Aorta (tissue), 5 donors: Measurements from ENCODE around the gene VOPP1. TPM values are rescaled to one million over a fixed set of nuclear protein-coding genes. Genes with fewer than 3 reads are reported as not detected.

Source experiments
- ATAC-seq: fragments of 200-7000 bp; cut with Tn5 transposase; one replicate; pipeline ENCODE4 v1.9.1; 2022; ENCODE audit warnings: moderate library complexity; ENCODE audit not compliant: low FRiP score
- DNase-seq, 2 donors: peaks; one replicate each; pipeline ENCODE4 v3.0.0-alpha.2; 2020
- H3K27ac ChIP-seq, 2 donors: one replicate each; pipeline ENCODE4 v1.5.1; 2013; ENCODE audit warnings: low read length in 2 of 2, mild to moderate bottlenecking in 2 of 2, moderate library complexity in 2 of 2, control low read depth in 1 of 2, inconsistent platforms in 1 of 2, low read depth in 1 of 2
- H3K27me3 ChIP-seq, 2 donors: one replicate each; pipeline ENCODE4 v1.6.1; 2013; ENCODE audit warnings: control low read depth in 1 of 2, low read length in 1 of 2, mild to moderate bottlenecking in 1 of 2, moderate library complexity in 1 of 2; ENCODE audit not compliant: insufficient read depth in 2 of 2, control insufficient read depth in 1 of 2
- H3K36me3 ChIP-seq, 2 donors: one replicate each; pipeline ENCODE4 v1.6.1; 2013; ENCODE audit warnings: control low read depth in 1 of 2, low read length in 1 of 2, mild to moderate bottlenecking in 1 of 2; ENCODE audit not compliant: insufficient read depth in 2 of 2, control insufficient read depth in 1 of 2
- H3K4me1 ChIP-seq, 2 donors: one replicate each; pipeline ENCODE4 v1.6.1; 2013; ENCODE audit warnings: low read length in 2 of 2, control low read depth in 1 of 2, mild to moderate bottlenecking in 1 of 2, moderate library complexity in 1 of 2; ENCODE audit not compliant: insufficient read depth in 2 of 2, control insufficient read depth in 1 of 2
- H3K4me3 ChIP-seq, 2 donors: one replicate each; pipeline ENCODE4 v1.5.1; 2013; ENCODE audit warnings: low read length in 2 of 2, control low read depth in 1 of 2, mild to moderate bottlenecking in 1 of 2
- H3K9me3 ChIP-seq: one replicate; pipeline ENCODE4 v1.6.1; 2013; ENCODE audit warnings: mild to moderate bottlenecking, low read length; ENCODE audit not compliant: control insufficient read depth
- WGBS, 2 donors: extraction: QIAGEN DNeasy Blood & Tissue Kit; methylation state at CpG; one replicate each; pipeline ENCODE4 v1.1.7; 2013; 5-methylcytosine and 5-hydroxymethylcytosine counted together
- intact Hi-C, 2 donors: fragments of 100-400 bp; cut with DNase I; formaldehyde crosslinking; loops; one replicate each; pipeline versions ENCODE4 v1.14.2 to v1.15.0; 2022
- polyA plus RNA-seq, 2 donors: library from polyadenylated mRNA; stranded (reverse); fragments of 200-250 nt; gene quantifications; one replicate each; pipeline ENCODE4 v1.2.3, GENCODE V29; 2013
- total RNA-seq, 2 donors: library from RNA; stranded (reverse); fragmentation: NEBNext Ultra II Directional; extraction: Animal tissue kit (Norgen Biotek cat#: 25700); gene quantifications; one replicate each; pipeline ENCODE4 v1.2.1, GENCODE V29; 2021
- donor health status: healthy with polysubstance abuse.
- donor health status: Bipolar disorder and iron deficiency.
- donor health status: DM: no; HTN: no; CAD: no.
- donor health status: DM: no; HTN: no; CAD: no.
- donor health status: DM: yes; HTN: yes; CAD: no.

VOPP1 gene
- total and polyA plus RNA-seq, 4 donors = 36.3 to 82.9 (median 68.5) TPM

DNA sequence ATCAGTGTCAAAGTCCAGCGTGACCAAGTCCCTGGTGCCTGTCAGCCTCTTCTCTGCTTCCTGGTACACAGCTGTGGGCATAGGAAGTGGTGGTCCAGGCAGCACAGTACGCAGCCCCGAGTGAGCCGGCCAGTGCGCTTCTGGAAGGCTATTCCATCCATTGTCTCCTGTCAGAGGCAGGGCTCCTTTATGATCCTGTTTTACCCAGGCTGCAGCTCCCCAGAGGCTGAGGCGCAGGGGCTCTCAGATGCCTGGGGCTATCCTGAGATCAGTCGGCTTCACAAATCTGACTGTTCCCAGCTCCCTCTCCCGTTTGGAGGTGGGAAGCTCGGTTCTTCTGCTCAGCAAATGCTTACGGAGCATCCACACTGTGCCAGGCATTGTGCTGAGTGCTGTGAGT is 136.8 kb downstream of the VOPP1 start:
- Histone ChIP-seq H3K36me3 (no peaks in the 10 kb centered on the region), H3K27ac (no peak overlapping the region), H3K4me3 (no peak overlapping the region), H3K27me3 (no peaks in the 10 kb centered on the region), H3K9me3 (no peaks in the 10 kb centered on the region), H3K4me1 (no peaks in the 10 kb centered on the region)
- no peak for DNase-seq
- intact Hi-C loops = no loop called here
- no peak for ATAC-seq
- WGBS, 2 donors = 66 to 67% methylated on average over 10 of the region's 10 CpGs

DNA sequence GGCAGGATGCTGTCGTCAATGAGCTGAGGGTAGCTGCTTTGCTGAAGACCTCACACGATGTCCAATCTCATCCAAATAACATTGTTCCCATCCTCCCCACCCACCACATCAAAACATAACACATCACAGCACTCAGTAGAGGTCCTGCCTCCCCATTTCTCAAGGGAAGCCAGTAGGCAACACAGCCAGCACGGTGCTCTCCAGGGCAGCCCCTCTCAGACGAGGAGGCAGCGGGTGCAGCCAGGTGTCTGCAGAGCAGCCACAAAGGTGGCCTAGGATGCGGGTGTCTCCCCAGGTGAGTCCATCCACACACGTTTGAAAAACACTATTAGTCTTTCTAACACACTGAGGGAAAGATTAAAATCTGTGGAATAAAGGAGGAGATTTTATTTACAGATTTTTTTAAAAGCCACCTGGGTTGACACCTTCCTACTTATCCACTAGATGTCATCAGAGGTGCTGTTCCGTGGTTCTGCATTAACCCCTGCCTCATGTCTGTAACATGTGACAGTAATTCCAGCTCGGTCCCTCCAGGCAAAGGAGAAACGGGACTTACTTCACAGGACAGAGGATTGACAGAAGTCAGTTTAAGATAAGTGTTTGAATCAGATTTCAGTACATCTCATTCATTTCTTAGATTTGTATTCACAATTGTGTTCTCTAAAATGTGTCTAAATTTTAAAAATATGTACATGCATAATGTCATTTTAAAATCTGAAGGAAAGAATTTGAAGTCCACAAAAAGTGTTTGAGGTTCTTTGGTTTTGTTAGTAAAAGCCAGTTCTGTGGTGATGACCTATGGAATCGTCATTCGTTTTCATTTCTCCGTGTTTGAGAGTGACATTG is 139.1 kb downstream of the VOPP1 start:
- H3K9me3 ChIP-seq = no peaks in the 10 kb centered on the region
- no peak overlapping the region for H3K27ac ChIP-seq
- intact Hi-C loops = loop anchor here in 1 of 2 donors (5.0 kb wide), 1 partner anchor 159 kb away; no protein-coding TSS in a partner anchor
- H3K36me3 ChIP-seq = no peaks in the 10 kb centered on the region
- no peak for ATAC-seq
- 63 to 66% methylated on average over 13 of the region's 13 CpGs for WGBS, 2 donors
- no peak overlapping the region for H3K4me3 ChIP-seq
- no peaks in the 10 kb centered on the region for H3K4me1 ChIP-seq
- H3K27me3 ChIP-seq = no peaks in the 10 kb centered on the region
- DNase-seq = no peak

- Histone ChIP-seq H3K27ac (no peak overlapping the region), H3K9me3 (no peaks in the 10 kb centered on the region), H3K4me3 (no peak overlapping the region), H3K4me1 (no peaks in the 10 kb centered on the region), H3K36me3 (no peaks in the 10 kb centered on the region), H3K27me3 (no peaks in the 10 kb centered on the region)
- intact Hi-C loops = loop anchor here in 1 of 2 donors (5.0 kb wide), 1 partner anchor 160 kb away; no protein-coding TSS in a partner anchor
- DNase-seq = no peak
- ATAC-seq = no peak
- WGBS, 2 donors = 66 to 69% methylated on average over 3 of the region's 3 CpGs
Observed at GRCh38 chr7:55432506-55432905, 139.8 kb downstream of the VOPP1 start.

- no peaks in the 10 kb centered on the region for H3K4me1 ChIP-seq
- H3K4me3 ChIP-seq = no peak overlapping the region
- no peak overlapping the region for H3K27ac ChIP-seq
- intact Hi-C loops = loop anchor here in 1 of 2 donors (5.0 kb wide), 1 partner anchor 160 kb away; no protein-coding TSS in a partner anchor
- H3K27me3 ChIP-seq = no peaks in the 10 kb centered on the region
- 31 to 46% methylated on average over 2 of the region's 2 CpGs for WGBS, 2 donors
- no peaks in the 10 kb centered on the region for H3K9me3 ChIP-seq
- ATAC-seq (no peak), DNase-seq (no peak)
- H3K36me3 ChIP-seq = no peaks in the 10 kb centered on the region
Observed at GRCh38 chr7:55431898-55432297, 140.4 kb downstream of the VOPP1 start.

DNA sequence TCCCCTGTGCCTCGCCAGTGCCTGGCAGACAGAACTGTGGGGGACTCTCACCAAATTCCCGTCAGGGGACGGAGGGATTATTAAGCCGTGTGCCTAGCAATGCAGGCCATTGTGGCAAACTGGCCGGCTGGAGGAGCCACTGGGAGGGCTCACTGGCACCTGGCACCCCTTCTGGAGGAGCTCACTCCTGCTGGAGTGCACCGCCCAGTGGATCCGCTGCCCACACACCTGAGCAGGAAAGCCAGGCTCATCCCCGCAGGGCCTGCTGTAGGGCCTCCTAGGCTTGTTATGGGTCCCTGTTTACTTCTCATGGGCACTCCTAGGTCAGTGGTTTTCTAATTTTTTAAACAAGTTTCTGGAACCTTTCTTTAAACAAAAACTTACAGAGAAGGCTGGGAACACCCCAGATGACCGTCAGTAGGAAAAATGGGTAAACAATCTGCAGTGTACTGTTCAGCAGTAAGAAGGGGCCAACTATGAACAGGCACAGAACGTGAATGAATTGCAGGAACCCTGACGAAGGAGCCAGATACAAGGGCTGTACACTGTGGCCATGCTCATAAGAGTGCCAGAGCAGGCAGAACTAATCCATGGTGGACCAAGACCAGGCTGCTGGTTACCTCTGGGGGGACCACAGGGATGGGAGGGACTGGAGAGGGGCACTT is 142.3 kb downstream of the VOPP1 start:
- Histone ChIP-seq H3K9me3 (no peaks in the 10 kb centered on the region), H3K27me3 (no peaks in the 10 kb centered on the region), H3K36me3 (peaks cover 0 to 4% of the 10 kb centered on the region in 2 donors), H3K4me3 (no peak overlapping the region), H3K27ac (no peak overlapping the region), H3K4me1 (no peaks in the 10 kb centered on the region)
- WGBS, 2 donors = 74 to 78% methylated on average over 11 of the region's 11 CpGs
- DNase-seq = no peak
- intact Hi-C loops = loop anchor here in 1 of 2 donors (5.0 kb wide), 1 partner anchor 162 kb away; no protein-coding TSS in a partner anchor
- ATAC-seq = no peak

DNA sequence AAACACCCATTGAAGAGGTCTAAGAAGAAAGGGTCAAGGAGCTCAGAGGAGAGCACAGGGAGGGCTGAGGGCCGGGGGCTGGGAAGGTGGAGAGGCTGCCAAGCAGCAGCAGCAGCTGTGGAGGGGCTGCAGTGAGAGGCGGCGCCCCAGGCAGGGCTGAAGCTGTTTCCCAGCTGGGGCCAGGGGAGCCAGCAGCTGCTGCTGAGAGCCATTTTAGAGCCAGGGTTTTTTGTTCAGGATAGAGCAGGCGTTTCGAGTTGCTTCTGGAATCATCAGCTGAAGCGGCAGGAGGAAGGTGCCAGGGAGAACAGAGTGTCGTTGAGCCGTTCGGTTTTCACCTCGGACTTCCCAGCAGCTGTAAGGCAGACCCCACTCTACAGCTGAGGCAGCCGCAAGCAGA is 144.5 kb downstream of the VOPP1 start:
- Histone ChIP-seq H3K4me1 (no peaks in the 10 kb centered on the region), H3K27ac (no peak overlapping the region), H3K4me3 (no peak overlapping the region), H3K9me3 (no peaks in the 10 kb centered on the region), H3K36me3 (peaks cover 0 to 4% of the 10 kb centered on the region in 2 donors), H3K27me3 (no peaks in the 10 kb centered on the region)
- no peak for DNase-seq
- 68 to 77% methylated on average over 11 of the region's 11 CpGs for WGBS, 2 donors
- no peak for ATAC-seq
- intact Hi-C loops = no loop called here

DNA sequence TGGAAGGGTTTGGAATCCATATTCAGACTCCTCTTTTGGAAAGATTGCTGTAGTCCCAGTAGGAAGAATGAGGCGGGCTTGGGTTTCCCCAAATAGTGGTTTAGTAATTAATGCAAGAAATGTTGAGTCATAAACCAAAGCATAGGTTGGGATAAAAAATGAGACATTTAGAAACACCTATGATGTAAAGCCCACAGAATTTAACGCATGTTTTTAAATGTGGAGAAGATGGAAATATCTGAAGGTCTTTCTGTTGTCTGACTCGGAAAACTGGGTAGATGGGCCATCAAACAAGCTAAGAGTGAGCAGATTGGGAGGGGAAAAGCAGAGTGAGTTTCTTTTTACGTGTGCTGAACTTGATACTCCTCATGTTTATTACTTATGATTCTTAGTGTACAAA is 145.0 kb downstream of the VOPP1 start:
- no peak for ATAC-seq
- intact Hi-C loops = no loop called here
- H3K36me3 ChIP-seq = peaks cover 0 to 4% of the 10 kb centered on the region in 2 donors
- no peaks in the 10 kb centered on the region for H3K9me3 ChIP-seq
- no peaks in the 10 kb centered on the region for H3K4me1 ChIP-seq
- H3K27ac ChIP-seq = no peak overlapping the region
- WGBS, 2 donors = 66 to 74% methylated on average over 4 of the region's 4 CpGs
- DNase-seq = no peak
- no peaks in the 10 kb centered on the region for H3K27me3 ChIP-seq
- H3K4me3 ChIP-seq = no peak overlapping the region

DNA sequence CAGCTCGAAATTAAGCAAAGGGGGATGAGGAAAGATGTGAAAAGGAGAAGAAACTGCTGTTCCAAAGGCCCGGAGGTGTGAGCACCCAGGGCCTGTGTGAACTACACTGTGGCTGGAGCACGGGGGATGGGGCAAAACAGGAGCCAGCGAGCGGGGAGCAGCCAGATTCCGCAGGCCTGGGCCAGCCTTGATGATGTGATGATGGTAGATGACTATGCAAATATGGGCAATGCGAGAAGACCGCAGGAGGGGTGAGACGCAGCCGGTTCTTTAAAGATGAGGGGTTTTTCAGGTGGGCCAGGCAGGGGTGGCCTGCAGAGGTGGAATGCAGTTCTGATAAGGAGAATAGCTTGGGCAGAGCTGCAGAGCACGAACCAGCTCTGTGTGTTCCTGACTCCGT is 145.6 kb downstream of the VOPP1 start:
- no peak for DNase-seq
- Histone ChIP-seq H3K4me1 (no peaks in the 10 kb centered on the region), H3K4me3 (no peak overlapping the region), H3K27ac (no peak overlapping the region), H3K9me3 (no peaks in the 10 kb centered on the region), H3K27me3 (no peaks in the 10 kb centered on the region), H3K36me3 (peaks cover 0 to 4% of the 10 kb centered on the region in 2 donors)
- 72 to 82% methylated on average over 12 of the region's 12 CpGs for WGBS, 2 donors
- intact Hi-C loops = no loop called here
- no peak for ATAC-seq
